HepG2 (cell line): ENCODE measurements around the gene CERS6. TPM values are rescaled to one million over a fixed set of nuclear protein-coding genes. Genes with fewer than 3 reads are reported as not detected.

ENCODE experiments used
- DRAP1 ChIP-seq: IDR thresholded peaks from 2 replicates; pipeline ENCODE4 v1.6.1; 2016; ENCODE audit warnings: missing genetic modification reagents, missing compliant biosample characterization
- FLYWCH1 ChIP-seq: sonication (generic); formaldehyde crosslinking; IDR thresholded peaks from 2 replicates; pipeline ENCODE4 v1.8.1; 2023; ENCODE audit warnings: mild to moderate bottlenecking, missing genetic modification reagents
- FOSL1 ChIP-seq: sonication (generic); formaldehyde crosslinking; IDR thresholded peaks from 2 replicates; pipeline ENCODE4 v1.9.0; 2021; ENCODE audit warnings: missing genetic modification reagents, borderline replicate concordance
- GZF1 ChIP-seq: sonication (generic); formaldehyde crosslinking; IDR thresholded peaks from 2 replicates; pipeline ENCODE4 v1.5.1; 2020; ENCODE audit warnings: mild to moderate bottlenecking, missing genetic modification reagents
- HES4 ChIP-seq: sonication (generic); formaldehyde crosslinking; IDR thresholded peaks from 2 replicates; pipeline ENCODE4 v1.9.0; 2021; ENCODE audit warnings: mild to moderate bottlenecking, missing genetic modification reagents, borderline replicate concordance
- IKZF1 ChIP-seq: fragments of 450-650 bp; IDR thresholded peaks from 2 replicates; pipeline ENCODE4 v1.7.1; 2016
- KMT2A ChIP-seq: sonication (generic); formaldehyde crosslinking; IDR thresholded peaks from 2 replicates; pipeline ENCODE4 v1.4.0; 2020; ENCODE audit warnings: missing genetic modification reagents
- NFE2L1 ChIP-seq: sonication (generic); formaldehyde crosslinking; IDR thresholded peaks from 2 replicates; pipeline ENCODE4 v1.4.0; 2020; ENCODE audit warnings: missing genetic modification reagents, mild to moderate bottlenecking, borderline replicate concordance
- POLR2AphosphoS2 ChIP-seq: IDR thresholded peaks from 2 replicates; pipeline ENCODE4 v1.6.1; 2011; ENCODE audit warnings: low read depth, low read length, improper control_type of control experiment
- SOX13 ChIP-seq, 3 experiments: fragments of 450-650 bp in 1 of 3; sonication (generic) in 1 of 3; formaldehyde crosslinking in 1 of 3; IDR thresholded peaks in 2 of 3; conservative IDR thresholded peaks in 1 of 3; 2 replicates each; pipeline versions ENCODE4 v1.5.0 to v1.6.1; 2016 to 2020; ENCODE audit warnings: antibody characterized with exemption in 1 of 3, mild to moderate bottlenecking in 1 of 3, missing compliant biosample characterization in 1 of 3, missing genetic modification reagents in 1 of 3, moderate library complexity in 1 of 3
- U2AF1 ChIP-seq: fragments of 200-400 bp; formaldehyde crosslinking; optimal IDR thresholded peaks from 2 replicates; pipeline ENCODE3; 2017; ENCODE audit warnings: mild to moderate bottlenecking, low read depth, low read length
- XRCC5 ChIP-seq: fragments of 200-400 bp; formaldehyde crosslinking; optimal IDR thresholded peaks from 2 replicates; pipeline ENCODE3; 2017; ENCODE audit warnings: mild to moderate bottlenecking, low read length
- ZBTB20 ChIP-seq: sonication (generic); formaldehyde crosslinking; IDR thresholded peaks from 2 replicates; pipeline ENCODE4 v1.8.1; 2023; ENCODE audit warnings: missing genetic modification reagents, low read depth, mild to moderate bottlenecking, borderline replicate concordance
- ZNF484 ChIP-seq: sonication (generic); formaldehyde crosslinking; IDR thresholded peaks from 2 replicates; pipeline ENCODE4 v1.5.1; 2020; ENCODE audit warnings: mild to moderate bottlenecking, low read depth, missing genetic modification reagents, borderline replicate concordance
- ZNF549 ChIP-seq: sonication (generic); formaldehyde crosslinking; IDR thresholded peaks from 2 replicates; pipeline ENCODE4 v1.5.0; 2020; ENCODE audit warnings: missing genetic modification reagents
- ZNF629 ChIP-seq: sonication (generic); formaldehyde crosslinking; conservative IDR thresholded peaks from 2 replicates; pipeline ENCODE4 v1.5.0; 2020; ENCODE audit warnings: missing genetic modification reagents
- ZSCAN25 ChIP-seq: sonication (generic); formaldehyde crosslinking; IDR thresholded peaks from 2 replicates; pipeline ENCODE4 v1.8.0; 2022; ENCODE audit warnings: mild to moderate bottlenecking, missing genetic modification reagents
- polyA plus RNA-seq, 8 experiments: library from polyadenylated mRNA; depleted of rRNA in 3 of 8; stranded (reverse) in 7 of 8; unstranded in 1 of 8; fragments of >200 nt; fragmentation: Illumina TruSeq in 4 of 8; extraction: Trizol in 4 of 8; gene quantifications; 2 replicates each; pipeline versions ENCODE4 v1.2.1 to v1.2.3, GENCODE V29; 2011 to 2016; ENCODE audit warnings: low read depth in 4 of 8, missing spikeins in 1 of 8, mixed read lengths in 1 of 8; ENCODE audit not compliant: insufficient read depth in 1 of 8
- total RNA-seq, 5 experiments: library from RNA; depleted of rRNA; stranded (reverse); fragments of >200 nt; fragmentation: Illumina TruSeq; extraction: Trizol; gene quantifications; 2 replicates each; pipeline ENCODE4 v1.2.3, GENCODE V29; 2016; ENCODE audit warnings: low read depth in 1 of 5
- TF ChIP-seq, protein P1 (sequence below): sonication (generic); formaldehyde crosslinking; IDR thresholded peaks from 2 replicates; pipeline ENCODE4 v1.4.0; 2020; ENCODE audit warnings: missing genetic modification reagents, borderline replicate concordance
- TF ChIP-seq, protein P2 (sequence below): IDR thresholded peaks from 2 replicates; pipeline ENCODE4 v1.6.1; 2012; ENCODE audit warnings: low read length, improper control_type of control experiment
- TF ChIP-seq, protein P3 (sequence below): sonication (generic); formaldehyde crosslinking; IDR thresholded peaks from 2 replicates; pipeline ENCODE4 v1.5.1; 2020; ENCODE audit warnings: missing genetic modification reagents, mild to moderate bottlenecking, borderline replicate concordance

Gene CERS6
- total and polyA plus RNA-seq, 2 of the 13 experiments (the other 11 are each of a cell fraction or from before 2014, with no cell fraction given) = 10.1 to 20.3 TPM

GRCh38 chr2:168455645-168456520 is at the start of gene CERS6 (continued):
- TF ChIP-seq, protein P1, sequence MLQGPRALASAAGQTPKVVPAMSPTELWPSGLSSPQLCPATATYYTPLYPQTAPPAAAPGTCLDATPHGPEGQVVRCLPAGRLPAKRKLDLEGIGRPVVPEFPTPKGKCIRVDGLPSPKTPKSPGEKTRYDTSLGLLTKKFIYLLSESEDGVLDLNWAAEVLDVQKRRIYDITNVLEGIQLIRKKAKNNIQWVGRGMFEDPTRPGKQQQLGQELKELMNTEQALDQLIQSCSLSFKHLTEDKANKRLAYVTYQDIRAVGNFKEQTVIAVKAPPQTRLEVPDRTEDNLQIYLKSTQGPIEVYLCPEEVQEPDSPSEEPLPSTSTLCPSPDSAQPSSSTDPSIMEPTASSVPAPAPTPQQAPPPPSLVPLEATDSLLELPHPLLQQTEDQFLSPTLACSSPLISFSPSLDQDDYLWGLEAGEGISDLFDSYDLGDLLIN = peak; percentile 84; the same call in 1 of the 2 replicates
- TF ChIP-seq ZBTB20 (CRISPR knock-in tag) (peak; percentile 95; the same call in 1 of the 2 replicates), KMT2A (CRISPR knock-in tag) (peak; percentile 87; the same call in 1 of the 2 replicates), ZSCAN25 (CRISPR knock-in tag) (no peak; the same call in 1 of the 2 replicates), FOSL1 (peak; percentile 57; the same call in 1 of the 2 replicates), FLYWCH1 (CRISPR knock-in tag) (peak; percentile 36), ZNF484 (CRISPR knock-in tag) (peak; percentile 67; the same call in 1 of the 2 replicates), POLR2AphosphoS2 (no peak), ZNF629 (CRISPR knock-in tag) (peak; percentile 35; the same call in 1 of the 2 replicates), U2AF1 (no peak), IKZF1 (no peak), XRCC5 (peak; percentile 89), ZNF549 (peak; percentile 75; the same call in 1 of the 2 replicates), SOX13 (IDR thresholded peaks at IDR 0.05) (no peak; the same call in 1 of the 2 replicates), SOX13 (CRISPR knock-in tag; conservative IDR thresholded peaks at IDR 0.05 in 1 of 2, IDR thresholded peaks at IDR 0.05 in 1 of 2) (peak in 1 of 2 experiments; percentile 64; a peak in 1 of 4 replicates), DRAP1 (peak; percentile 83), NFE2L1 (CRISPR knock-in tag) (peak; percentile 87; the same call in 1 of the 2 replicates), GZF1 (CRISPR knock-in tag) (peak; percentile 93), HES4 (CRISPR knock-in tag) (peak; percentile 92)
- TF ChIP-seq, protein P2, sequence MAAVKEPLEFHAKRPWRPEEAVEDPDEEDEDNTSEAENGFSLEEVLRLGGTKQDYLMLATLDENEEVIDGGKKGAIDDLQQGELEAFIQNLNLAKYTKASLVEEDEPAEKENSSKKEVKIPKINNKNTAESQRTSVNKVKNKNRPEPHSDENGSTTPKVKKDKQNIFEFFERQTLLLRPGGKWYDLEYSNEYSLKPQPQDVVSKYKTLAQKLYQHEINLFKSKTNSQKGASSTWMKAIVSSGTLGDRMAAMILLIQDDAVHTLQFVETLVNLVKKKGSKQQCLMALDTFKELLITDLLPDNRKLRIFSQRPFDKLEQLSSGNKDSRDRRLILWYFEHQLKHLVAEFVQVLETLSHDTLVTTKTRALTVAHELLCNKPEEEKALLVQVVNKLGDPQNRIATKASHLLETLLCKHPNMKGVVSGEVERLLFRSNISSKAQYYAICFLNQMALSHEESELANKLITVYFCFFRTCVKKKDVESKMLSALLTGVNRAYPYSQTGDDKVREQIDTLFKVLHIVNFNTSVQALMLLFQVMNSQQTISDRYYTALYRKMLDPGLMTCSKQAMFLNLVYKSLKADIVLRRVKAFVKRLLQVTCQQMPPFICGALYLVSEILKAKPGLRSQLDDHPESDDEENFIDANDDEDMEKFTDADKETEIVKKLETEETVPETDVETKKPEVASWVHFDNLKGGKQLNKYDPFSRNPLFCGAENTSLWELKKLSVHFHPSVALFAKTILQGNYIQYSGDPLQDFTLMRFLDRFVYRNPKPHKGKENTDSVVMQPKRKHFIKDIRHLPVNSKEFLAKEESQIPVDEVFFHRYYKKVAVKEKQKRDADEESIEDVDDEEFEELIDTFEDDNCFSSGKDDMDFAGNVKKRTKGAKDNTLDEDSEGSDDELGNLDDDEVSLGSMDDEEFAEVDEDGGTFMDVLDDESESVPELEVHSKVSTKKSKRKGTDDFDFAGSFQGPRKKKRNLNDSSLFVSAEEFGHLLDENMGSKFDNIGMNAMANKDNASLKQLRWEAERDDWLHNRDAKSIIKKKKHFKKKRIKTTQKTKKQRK = no peak
- TF ChIP-seq, protein P3, sequence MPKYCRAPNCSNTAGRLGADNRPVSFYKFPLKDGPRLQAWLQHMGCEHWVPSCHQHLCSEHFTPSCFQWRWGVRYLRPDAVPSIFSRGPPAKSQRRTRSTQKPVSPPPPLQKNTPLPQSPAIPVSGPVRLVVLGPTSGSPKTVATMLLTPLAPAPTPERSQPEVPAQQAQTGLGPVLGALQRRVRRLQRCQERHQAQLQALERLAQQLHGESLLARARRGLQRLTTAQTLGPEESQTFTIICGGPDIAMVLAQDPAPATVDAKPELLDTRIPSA (CRISPR knock-in tag) = peak; percentile 88; the same call in 1 of the 2 replicates
